ENCODE results near the gene RPRD1B.

DNA sequence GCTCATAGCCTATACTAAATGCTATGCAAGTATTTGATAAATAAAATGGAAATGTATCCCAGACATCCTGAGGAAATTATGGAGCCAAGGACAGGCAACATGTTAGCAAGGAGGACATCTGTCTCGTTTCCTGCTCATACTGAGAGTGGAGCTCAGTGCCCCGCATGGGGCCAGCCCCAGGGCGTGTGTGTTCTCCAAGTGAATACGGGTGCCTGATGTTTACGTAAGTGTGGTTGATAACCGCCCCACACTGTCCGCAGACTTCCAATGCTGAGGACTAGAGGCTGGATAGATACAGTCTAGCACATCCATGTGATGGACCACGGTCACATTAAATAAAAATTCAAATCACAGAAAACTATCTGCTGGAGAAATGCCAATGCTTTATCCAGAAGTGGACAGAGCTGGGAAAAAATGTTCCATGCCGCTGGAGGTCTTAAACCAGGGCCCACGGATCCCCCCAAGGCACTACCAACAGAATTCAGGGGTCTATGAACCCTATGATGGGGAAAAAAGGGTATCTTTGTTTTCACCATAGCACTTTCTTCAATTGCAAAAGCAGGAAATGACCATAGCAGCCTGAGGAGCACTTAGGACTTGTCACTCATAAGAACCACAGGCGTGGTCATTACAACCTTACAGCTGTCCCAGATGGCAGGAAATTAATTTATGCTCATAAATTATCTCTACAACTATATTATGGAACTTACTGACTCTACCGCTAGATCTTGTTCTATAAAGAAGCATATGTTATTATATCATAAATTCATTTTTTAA, 106.6 kb downstream of the RPRD1B start:
- TF ChIP-seq, protein P1, sequence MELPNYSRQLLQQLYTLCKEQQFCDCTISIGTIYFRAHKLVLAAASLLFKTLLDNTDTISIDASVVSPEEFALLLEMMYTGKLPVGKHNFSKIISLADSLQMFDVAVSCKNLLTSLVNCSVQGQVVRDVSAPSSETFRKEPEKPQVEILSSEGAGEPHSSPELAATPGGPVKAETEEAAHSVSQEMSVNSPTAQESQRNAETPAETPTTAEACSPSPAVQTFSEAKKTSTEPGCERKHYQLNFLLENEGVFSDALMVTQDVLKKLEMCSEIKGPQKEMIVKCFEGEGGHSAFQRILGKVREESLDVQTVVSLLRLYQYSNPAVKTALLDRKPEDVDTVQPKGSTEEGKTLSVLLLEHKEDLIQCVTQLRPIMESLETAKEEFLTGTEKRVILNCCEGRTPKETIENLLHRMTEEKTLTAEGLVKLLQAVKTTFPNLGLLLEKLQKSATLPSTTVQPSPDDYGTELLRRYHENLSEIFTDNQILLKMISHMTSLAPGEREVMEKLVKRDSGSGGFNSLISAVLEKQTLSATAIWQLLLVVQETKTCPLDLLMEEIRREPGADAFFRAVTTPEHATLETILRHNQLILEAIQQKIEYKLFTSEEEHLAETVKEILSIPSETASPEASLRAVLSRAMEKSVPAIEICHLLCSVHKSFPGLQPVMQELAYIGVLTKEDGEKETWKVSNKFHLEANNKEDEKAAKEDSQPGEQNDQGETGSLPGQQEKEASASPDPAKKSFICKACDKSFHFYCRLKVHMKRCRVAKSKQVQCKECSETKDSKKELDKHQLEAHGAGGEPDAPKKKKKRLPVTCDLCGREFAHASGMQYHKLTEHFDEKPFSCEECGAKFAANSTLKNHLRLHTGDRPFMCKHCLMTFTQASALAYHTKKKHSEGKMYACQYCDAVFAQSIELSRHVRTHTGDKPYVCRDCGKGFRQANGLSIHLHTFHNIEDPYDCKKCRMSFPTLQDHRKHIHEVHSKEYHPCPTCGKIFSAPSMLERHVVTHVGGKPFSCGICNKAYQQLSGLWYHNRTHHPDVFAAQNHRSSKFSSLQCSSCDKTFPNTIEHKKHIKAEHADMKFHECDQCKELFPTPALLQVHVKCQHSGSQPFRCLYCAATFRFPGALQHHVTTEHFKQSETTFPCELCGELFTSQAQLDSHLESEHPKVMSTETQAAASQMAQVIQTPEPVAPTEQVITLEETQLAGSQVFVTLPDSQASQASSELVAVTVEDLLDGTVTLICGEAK (IDR thresholded peaks at IDR 0.05) = no peak
- TF ChIP-seq, protein P1 (CRISPR knock-in tag; IDR thresholded peaks at IDR 0.05) = no peak
- TF ChIP-seq, protein P2, sequence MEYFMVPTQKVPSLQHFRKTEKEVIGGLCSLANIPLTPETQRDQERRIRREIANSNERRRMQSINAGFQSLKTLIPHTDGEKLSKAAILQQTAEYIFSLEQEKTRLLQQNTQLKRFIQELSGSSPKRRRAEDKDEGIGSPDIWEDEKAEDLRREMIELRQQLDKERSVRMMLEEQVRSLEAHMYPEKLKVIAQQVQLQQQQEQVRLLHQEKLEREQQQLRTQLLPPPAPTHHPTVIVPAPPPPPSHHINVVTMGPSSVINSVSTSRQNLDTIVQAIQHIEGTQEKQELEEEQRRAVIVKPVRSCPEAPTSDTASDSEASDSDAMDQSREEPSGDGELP (IDR thresholded peaks at IDR 0.05; ENCODE audit: borderline replicate concordance, low read depth) = no peak
- TF ChIP-seq PHF20 (CRISPR knock-in tag; IDR thresholded peaks at IDR 0.05) (no peak), HCFC1 (IDR thresholded peaks at IDR 0.05; ENCODE audit: low read depth, low read length) (no peak), SRF (IDR thresholded peaks at IDR 0.05; ENCODE audit: low read depth, low read length) (no peak), HNRNPL (IDR thresholded peaks at IDR 0.05; ENCODE audit: low read depth, low read length) (no peak), EP300 (IDR thresholded peaks at IDR 0.05; ENCODE audit: low read depth in 2 of 2, low read length in 2 of 2) (no peak), EP300 (CRISPR knock-in tag; IDR thresholded peaks at IDR 0.05; ENCODE audit: borderline replicate concordance) (no peak), CTCF (CRISPR knock-in tag; IDR thresholded peaks at IDR 0.05) (no peak), TAF1 (CRISPR knock-in tag; IDR thresholded peaks at IDR 0.05) (no peak), ZNF513 (CRISPR knock-in tag; conservative IDR thresholded peaks at IDR 0.05) (no peak), EZH2 (conservative IDR thresholded peaks at IDR 0.05; ENCODE audit: low read depth, low read length) (no peak), ASH2L (IDR thresholded peaks at IDR 0.05; ENCODE audit: insufficient read length, low read depth, low read length) (no peak)
